ENCODE measurements around the gene CARMIL1.

DNA sequence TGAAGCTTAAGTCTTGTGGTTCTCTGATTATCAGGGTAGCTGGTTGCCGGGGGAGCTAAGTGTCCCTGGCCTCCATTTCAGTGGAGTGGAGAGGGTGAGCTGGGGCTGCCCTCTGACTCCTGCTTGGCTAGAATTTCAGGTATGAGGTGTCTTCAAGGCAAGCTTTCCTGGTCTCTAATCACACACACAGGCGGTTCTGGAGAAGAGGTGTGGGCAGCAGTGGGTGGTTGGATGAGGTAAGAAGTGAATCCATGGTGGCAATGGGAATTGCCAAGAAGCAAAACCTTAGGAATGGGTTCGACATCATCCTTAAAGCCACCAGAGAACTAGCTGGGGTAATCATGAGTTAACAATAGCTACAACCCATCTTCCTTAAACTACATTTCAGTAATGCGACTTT, 157.6 kb downstream of the CARMIL1 start:
- no peak for TF ChIP-seq STAT1 (conservative IDR thresholded peaks at IDR 0.05)
- no peak for TF ChIP-seq TCF12 (IDR thresholded peaks at IDR 0.05; ENCODE audit: low read depth, low read length)
- TF ChIP-seq, protein P1, sequence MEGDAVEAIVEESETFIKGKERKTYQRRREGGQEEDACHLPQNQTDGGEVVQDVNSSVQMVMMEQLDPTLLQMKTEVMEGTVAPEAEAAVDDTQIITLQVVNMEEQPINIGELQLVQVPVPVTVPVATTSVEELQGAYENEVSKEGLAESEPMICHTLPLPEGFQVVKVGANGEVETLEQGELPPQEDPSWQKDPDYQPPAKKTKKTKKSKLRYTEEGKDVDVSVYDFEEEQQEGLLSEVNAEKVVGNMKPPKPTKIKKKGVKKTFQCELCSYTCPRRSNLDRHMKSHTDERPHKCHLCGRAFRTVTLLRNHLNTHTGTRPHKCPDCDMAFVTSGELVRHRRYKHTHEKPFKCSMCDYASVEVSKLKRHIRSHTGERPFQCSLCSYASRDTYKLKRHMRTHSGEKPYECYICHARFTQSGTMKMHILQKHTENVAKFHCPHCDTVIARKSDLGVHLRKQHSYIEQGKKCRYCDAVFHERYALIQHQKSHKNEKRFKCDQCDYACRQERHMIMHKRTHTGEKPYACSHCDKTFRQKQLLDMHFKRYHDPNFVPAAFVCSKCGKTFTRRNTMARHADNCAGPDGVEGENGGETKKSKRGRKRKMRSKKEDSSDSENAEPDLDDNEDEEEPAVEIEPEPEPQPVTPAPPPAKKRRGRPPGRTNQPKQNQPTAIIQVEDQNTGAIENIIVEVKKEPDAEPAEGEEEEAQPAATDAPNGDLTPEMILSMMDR (IDR thresholded peaks at IDR 0.05 in 2 of 3, conservative IDR thresholded peaks at IDR 0.05 in 1 of 3; ENCODE audit: control insufficient read depth in 2 of 3, extremely low read depth in 1 of 3, insufficient read depth in 1 of 3, low read depth in 3 of 3, low read length in 3 of 3), result no peak
- TF ChIP-seq TAF1 (IDR thresholded peaks at IDR 0.05; ENCODE audit: borderline replicate concordance, low read depth, low read length), result no peak
- TF ChIP-seq POLR2AphosphoS5 (IDR thresholded peaks at IDR 0.05; ENCODE audit: low read length), result no peak
- TF ChIP-seq MXI1 (IDR thresholded peaks at IDR 0.05; ENCODE audit: low read depth, low read length), result no peak
- no peak for TF ChIP-seq FOXK2 (IDR thresholded peaks at IDR 0.05)
